HCEC 1CT (cell line): ENCODE results near the gene DYNLT1.

Experiments
- DNase-seq: peaks from one replicate; pipeline ENCODE4 v3.0.0-alpha.2; 2017

Gene DYNLT1

DNA sequence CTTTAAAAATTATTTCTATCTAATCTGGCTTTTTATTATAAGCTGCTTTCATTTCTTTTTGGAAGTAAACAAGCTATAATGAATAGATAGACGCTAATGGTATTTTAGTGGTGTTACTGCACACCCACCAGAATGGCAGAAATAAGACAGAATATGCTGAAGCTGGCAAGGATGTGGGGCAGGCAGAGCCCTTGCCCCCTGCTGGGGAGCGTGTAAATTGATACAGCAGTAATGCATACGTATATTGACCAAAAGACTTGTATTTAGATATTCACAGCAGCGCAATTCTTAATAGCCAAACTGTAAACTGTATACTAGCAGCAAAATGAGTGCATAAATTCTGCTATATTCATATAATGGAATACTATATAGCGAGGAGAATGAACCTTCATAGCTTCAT is 49.3 kb downstream of the DYNLT1 start:
- no peak for DNase-seq

DNA sequence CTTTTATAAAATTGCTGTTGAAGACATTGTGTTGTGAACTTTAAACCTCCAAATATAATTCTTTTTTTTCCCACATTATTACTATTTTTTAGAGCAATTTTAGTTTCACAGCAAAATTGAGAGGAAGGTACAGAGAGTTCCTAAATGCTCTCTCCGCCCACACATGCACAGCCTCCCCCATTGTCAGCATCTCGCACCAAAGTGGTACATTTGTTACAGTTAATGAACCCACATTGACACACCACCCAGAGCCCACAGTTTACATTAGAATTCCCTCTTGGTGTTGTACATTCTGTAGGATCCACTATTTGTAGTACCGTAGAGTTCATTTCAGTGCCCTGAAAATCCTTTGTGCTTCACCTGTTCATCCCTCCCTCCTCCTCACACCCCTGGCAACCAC is 50.9 kb downstream of the DYNLT1 start:
- DNase-seq, result no peak

- DNase-seq, result no peak
These were observed 52.7 kb downstream of the DYNLT1 start for GRCh38 chr6:158591810-158592209.

GRCh38 chr6:158591134-158591809 is 53.3 kb downstream of the DYNLT1 start:
- DNase-seq, result no peak

GRCh38 chr6:158589366-158589765 is 55.2 kb downstream of the DYNLT1 start:
- DNase-seq, result no peak

DNA sequence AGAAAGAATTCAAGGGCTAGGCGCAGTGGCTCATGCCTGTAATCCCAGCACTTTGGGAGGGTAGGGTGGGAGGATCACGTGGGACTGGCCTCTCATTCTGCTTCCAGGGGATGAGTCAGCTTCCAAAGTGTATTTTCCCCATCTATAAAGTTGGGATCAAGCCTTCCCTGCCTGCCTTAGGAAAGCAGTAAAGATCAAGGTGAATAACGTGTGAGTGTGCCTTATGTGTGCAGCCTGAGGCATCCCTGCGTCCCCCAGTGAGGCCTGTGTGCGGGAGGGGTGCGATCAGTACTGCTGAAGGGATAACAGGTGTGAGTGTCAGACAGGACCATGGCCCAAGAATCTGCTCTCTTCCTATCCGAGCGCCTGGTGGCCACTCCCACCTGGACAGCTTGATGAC is 57.9 kb downstream of the DYNLT1 start:
- no peak for DNase-seq
